UCSD-AML1 (cell line): Measurements from ENCODE around the gene STAG3.
"Not testable (repeated sequence)": the region's sequence is repeated elsewhere in the genome, so short reads cannot be mapped to it uniquely, and the experiment has no call there.

ENCODE experiments used
- DNase-seq: peaks from one replicate; lab custom pipeline; 2025; ENCODE audit not compliant: unreplicated experiment; lab: John Stamatoyannopoulos, UW

STAG3 gene

DNA sequence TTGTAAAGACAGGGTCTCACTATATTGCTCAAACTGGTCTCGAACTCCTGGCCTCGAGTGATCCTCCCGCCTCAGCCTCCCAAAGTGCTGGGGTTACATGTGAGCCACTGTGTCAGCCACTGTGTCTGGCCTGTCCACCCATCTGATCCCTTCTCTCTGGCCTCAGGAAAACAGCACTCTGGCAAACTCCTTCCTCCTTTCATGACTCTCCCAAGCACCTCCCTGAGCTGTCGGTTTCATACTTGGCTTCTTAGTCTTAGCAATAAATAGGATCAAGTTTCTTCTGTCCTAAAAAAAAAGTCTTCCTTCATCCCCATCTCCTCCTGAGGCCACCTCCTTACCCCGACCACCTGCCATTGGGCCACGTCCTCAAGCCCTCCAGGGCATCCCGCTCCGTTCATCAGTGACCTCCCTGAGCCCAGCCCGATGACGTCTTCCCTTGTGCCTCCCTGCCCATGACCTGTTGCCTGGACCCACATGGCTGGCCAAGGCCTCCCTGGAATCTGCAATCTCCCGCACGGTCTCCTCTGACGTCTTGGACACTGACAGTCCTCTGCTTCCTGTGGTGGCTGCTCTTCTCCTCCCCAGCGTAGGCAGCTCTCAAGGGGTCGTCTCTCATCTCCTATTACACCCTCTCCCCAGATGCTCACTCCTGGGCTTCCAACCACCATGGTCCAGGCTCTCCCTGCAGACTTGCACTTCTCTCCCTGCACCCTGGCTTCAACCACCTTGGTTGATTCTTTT lies 68.6 kb downstream of the STAG3 start:
- not testable (repeated sequence) for DNase-seq

DNA sequence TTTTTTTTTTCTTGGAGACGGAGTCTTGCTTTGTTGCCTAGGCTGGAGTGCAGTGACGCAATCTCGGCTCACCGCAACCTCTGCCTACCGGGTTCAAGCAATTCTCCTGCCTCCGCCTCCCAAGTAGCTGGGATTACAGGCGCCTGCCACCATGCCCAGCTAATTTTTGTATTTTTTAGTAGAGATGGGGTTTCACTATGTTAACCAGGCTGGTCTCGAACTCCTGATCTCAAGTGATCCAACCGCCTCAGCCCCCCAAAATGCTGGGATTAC lies 69.1 kb downstream of the STAG3 start:
- DNase-seq = not testable (repeated sequence)

DNA sequence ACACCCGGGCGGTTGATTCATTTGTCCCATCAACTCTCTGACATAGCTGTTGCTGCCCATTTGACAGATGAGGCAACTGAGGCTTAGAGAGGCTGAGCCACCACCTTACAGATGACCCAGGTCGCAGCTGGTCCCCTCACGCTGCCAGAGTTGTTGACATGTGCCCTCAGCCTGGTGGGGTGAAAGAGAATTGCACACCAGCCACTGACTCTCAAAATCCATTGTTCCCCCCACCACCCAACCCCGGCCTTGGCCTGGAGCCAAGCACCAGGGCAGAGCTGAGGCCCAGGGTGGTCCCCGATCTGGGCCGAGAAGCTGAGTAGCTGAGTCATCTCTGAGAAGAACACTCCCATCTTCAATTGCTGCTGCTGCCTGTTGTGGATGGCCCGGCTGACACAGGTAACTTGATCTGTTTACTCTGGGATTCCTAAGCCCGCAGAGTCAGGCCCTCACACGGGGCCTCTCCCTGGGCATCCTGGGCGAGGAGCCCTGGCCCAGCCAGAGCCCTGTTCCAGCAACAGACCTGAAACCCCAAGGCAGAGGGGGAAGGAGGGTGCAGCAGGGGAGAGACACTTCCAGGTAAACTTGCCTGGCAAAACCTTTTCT lies 69.5 kb downstream of the STAG3 start:
- DNase-seq = no peak

DNA sequence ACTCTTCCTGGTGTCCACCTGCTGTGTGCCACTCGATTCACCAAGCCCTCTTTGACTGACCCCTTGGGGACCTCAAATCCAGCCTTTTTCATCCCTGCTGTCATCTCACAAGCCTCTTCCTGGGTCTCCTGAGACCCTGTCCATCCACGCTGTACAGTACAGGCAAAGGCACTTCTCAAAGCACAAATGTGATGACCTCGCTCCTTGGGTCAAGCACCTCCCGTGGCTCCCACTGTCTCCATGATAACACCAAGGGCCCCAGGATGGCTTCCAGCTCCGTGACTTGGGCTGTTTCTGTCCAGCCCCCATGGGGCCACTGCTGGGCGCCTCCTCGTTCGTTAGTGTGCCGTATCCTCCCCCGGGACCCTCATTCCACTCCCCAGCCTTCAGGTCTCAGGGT lies 70.8 kb downstream of the STAG3 start:
- no peak for DNase-seq

DNA sequence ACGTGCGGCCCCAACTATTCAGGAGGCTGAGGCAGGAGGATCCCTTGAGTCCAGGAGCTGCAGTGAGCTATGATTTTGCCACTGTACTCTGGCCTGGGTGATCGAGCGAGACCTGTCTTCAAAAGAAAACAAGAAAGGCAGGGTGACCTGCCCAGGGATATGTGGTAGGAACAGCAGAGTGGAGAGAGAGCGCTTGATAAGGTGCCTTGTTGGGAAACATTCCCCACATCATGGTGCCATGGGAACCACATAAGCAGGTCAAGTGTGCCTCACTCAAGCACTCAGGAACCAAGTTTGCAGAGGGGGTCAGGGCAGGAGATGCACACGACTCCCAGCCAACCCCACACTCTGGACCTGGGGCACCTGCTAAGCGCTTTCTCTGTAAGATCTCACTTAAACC lies 79.3 kb downstream of the STAG3 start:
- DNase-seq = no peak

DNA sequence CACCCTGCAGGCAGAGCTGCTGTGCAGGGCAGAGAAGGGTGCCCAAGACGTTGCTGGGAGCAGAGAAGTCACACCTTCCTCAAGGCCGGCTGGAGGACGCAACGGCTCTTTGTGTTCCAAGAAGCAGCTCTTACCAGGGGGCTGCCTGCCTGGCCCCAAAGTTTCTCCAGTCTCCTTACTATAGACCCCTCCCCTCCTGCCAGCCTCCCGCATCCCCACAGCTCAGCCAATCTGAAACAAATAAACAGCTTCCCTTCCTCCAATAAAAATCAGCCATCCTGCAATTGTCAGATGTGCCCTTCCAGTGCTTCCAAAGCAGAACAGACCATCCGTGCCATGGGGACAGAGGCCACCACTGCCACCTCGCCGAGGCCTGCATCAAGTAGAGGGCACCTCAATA lies 82.3 kb downstream of the STAG3 start:
- not testable (repeated sequence) for DNase-seq

DNA sequence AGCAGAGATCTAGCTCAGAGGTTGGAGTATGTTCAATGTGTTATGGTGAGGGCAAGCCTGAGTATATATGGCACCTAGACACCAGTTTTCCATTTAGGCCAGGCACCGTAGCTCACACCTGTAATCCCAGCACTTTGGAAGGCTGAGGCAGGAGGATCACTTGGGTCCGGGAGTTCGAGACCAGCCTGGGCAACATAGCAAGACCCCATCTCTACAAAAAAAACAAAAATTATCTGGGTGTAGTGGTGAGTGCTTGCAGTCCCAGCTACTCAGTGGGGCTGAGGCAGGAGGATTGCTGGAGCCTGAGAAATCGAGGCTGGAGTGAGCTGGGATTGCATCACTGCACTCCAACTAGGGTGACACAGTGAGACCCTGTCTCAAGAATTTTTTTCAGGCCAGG lies 85.2 kb downstream of the STAG3 start:
- not testable (repeated sequence) for DNase-seq
